GM12878 (cell line): ENCODE results near the gene KCNQ1. TPM values are rescaled to one million over a fixed set of nuclear protein-coding genes. Genes with fewer than 3 reads are reported as not detected.

ENCODE experiments used
- ATAC-seq: fragments of 200-7000 bp; cut with Tn5 transposase; 3 replicates; pipeline ENCODE4 v1.9.1; 2020; ENCODE audit warnings: mild to moderate bottlenecking, moderate library complexity
- BruUV-seq: library from RNA; stranded (reverse); fragments of 400-500 nt; replicated peaks from 2 replicates; lab custom pipeline; 2021; lab: Mats Ljungman, UMichigan
- CTCF ChIA-PET: fragments of 300-600 bp; sonication (Branson Sonifier 250); formaldehyde crosslinking; extraction: SDS; loops from one replicate; lab custom pipeline; 2021; ENCODE audit warnings: inconsistent platforms; lab: Yijun Ruan, JAX
- POLR2A ChIA-PET: fragments of 350-600 bp; formaldehyde crosslinking; extraction: SDS; loops from one replicate; lab custom pipeline; 2021; ENCODE audit warnings: inconsistent platforms; lab: Charles Lee
- RAD21 ChIA-PET: fragments of 300-600 bp; sonication (Branson Sonifier 250); formaldehyde crosslinking; loops from one replicate; lab custom pipeline; 2023; ENCODE audit warnings: antibody characterized with exemption; ENCODE audit not compliant: unreplicated experiment; lab: Charles Lee
- SMC1A ChIA-PET: fragments of 300-600 bp; sonication (Branson Sonifier 250); formaldehyde crosslinking; loops from one replicate; lab custom pipeline; 2023; ENCODE audit not compliant: unreplicated experiment, uncharacterized antibody; lab: Charles Lee
- DNase-seq: peaks from one replicate; pipeline ENCODE4 v3.0.0-alpha.2; 2011; ENCODE audit warnings: low read depth, low spot score
- FAIRE-seq: peaks from 3 replicates; lab custom pipeline; 2011; peaks lifted over from hg19 to GRCh38; lab: Jason Lieb, UNC
- H2AFZ ChIP-seq: 2 replicates; pipeline ENCODE4 v1.6.0; 2011; ENCODE audit warnings: low read depth, low read length, control low read depth; ENCODE audit not compliant: control insufficient read depth
- H3K27ac ChIP-seq: 2 replicates; pipeline ENCODE4 v1.5.1; 2011; ENCODE audit warnings: control low read depth; ENCODE audit not compliant: control insufficient read depth, insufficient read depth
- H3K27me3 ChIP-seq, 2 experiments: replicated peaks in 1 of 2; 2 replicates each; pipeline versions ENCODE4 v1.6.0 to v1.6.1; 2011; ENCODE audit warnings: low read length in 1 of 2; ENCODE audit not compliant: control insufficient read depth in 2 of 2, insufficient read depth in 2 of 2
- H3K36me3 ChIP-seq, 2 experiments: 2 replicates each; pipeline ENCODE4 v1.5.1; 2011; ENCODE audit warnings: low read length in 1 of 2; ENCODE audit not compliant: control insufficient read depth in 2 of 2, insufficient read depth in 2 of 2
- H3K4me1 ChIP-seq: 2 replicates; pipeline ENCODE4 v1.6.1; 2011; ENCODE audit warnings: mild to moderate bottlenecking, low read length, moderate library complexity, mixed read lengths; ENCODE audit not compliant: control insufficient read depth, insufficient read depth
- H3K4me2 ChIP-seq: 2 replicates; pipeline ENCODE4 v1.6.0; 2011; ENCODE audit warnings: control low read depth; ENCODE audit not compliant: control insufficient read depth, insufficient read depth
- H3K4me3 ChIP-seq: fragments of 200-600 bp; sonication (generic); 2 replicates; pipeline ENCODE4 v1.5.1; 2016
- H3K79me2 ChIP-seq: 2 replicates; pipeline ENCODE4 v1.6.0; 2011; ENCODE audit warnings: low read length; ENCODE audit not compliant: control insufficient read depth, insufficient read depth
- H3K9ac ChIP-seq: 2 replicates; pipeline ENCODE4 v1.8.0; 2011; ENCODE audit warnings: low read length, control low read depth, mixed read lengths; ENCODE audit not compliant: control insufficient read depth, insufficient read depth
- H3K9me3 ChIP-seq: replicated peaks from 3 replicates; pipeline ENCODE4 v1.5.1; 2011; ENCODE audit warnings: mild to moderate bottlenecking, low read length; ENCODE audit not compliant: control insufficient read depth, insufficient read depth
- H4K20me1 ChIP-seq: 2 replicates; pipeline ENCODE4 v1.6.0; 2011; ENCODE audit not compliant: control insufficient read depth, insufficient read depth
- ATF2 ChIP-seq: IDR thresholded peaks from 2 replicates; pipeline ENCODE4 v1.6.1; 2012; ENCODE audit warnings: low read length, inconsistent platforms
- BHLHE40 ChIP-seq, 2 experiments: fragments of 450-650 bp in 1 of 2; IDR thresholded peaks; 2 replicates each; pipeline ENCODE4 v1.6.1; 2011 to 2017; ENCODE audit warnings: low read depth in 2 of 2, borderline replicate concordance in 1 of 2, improper control_type of control experiment in 1 of 2, low read length in 1 of 2, mild to moderate bottlenecking in 1 of 2
- CBX5 ChIP-seq: sonication (generic); IDR thresholded peaks from 2 replicates; pipeline ENCODE4 v1.6.1; 2016; ENCODE audit warnings: low read depth, moderate library complexity, mild to moderate bottlenecking, inconsistent platforms
- MYB ChIP-seq: fragments of 150-350 bp; IDR thresholded peaks from 2 replicates; pipeline ENCODE4 v1.6.1; 2014; ENCODE audit warnings: mild to moderate bottlenecking, low read depth, low read length, borderline replicate concordance
- NFIC ChIP-seq: IDR thresholded peaks from 2 replicates; pipeline ENCODE4 v1.6.1; 2012; ENCODE audit warnings: low read depth, mild to moderate bottlenecking, inconsistent platforms, low read length, moderate library complexity
- NFYB ChIP-seq: IDR thresholded peaks from 2 replicates; pipeline ENCODE4 v1.6.1; 2011; ENCODE audit warnings: low read depth, mild to moderate bottlenecking, low read length, improper control_type of control experiment, moderate library complexity; ENCODE audit not compliant: insufficient read depth
- YBX1 ChIP-seq: fragments of 450-650 bp; IDR thresholded peaks from 2 replicates; pipeline ENCODE4 v1.6.1; 2016; ENCODE audit warnings: antibody characterized with exemption
- WGBS: methylation state at CpG from one replicate; pipeline ENCODE4 v1.1.6; 2016; ENCODE audit warnings: low lambda C conversion rate; ENCODE audit not compliant: insufficient replicate concordance, insufficient coverage; ENCODE audit errors: missing lambda C conversion rate; 5-methylcytosine and 5-hydroxymethylcytosine counted together
- in situ Hi-C: fragments of 300-500 bp; cut with MboI; formaldehyde crosslinking; loops from 9 replicates; pipeline ENCODE4 v1.14.3; 2018; ENCODE audit warnings: mixed read lengths
- intact Hi-C: fragments of 100-400 bp; cut with micrococcal nuclease; formaldehyde crosslinking; loops from one replicate; pipeline ENCODE4 v1.14.2; 2022; ENCODE audit not compliant: unreplicated experiment
- polyA plus RNA-seq, 11 experiments: library from polyadenylated mRNA; depleted of rRNA in 4 of 11; unstranded in 6 of 11; stranded (reverse) in 5 of 11; fragments of >200 nt; fragmentation: Nextera tagmentation in 4 of 11; fragmentation: Illumina TruSeq in 1 of 11; extraction: Ambion mirVana in 4 of 11; extraction: Trizol in 1 of 11; gene quantifications; 1 replicate in 1 of 11; 2 replicates in 10 of 11; pipeline versions ENCODE4 v1.2.1 to v1.2.3, GENCODE V29; 2011 to 2016; ENCODE audit warnings: inconsistent platforms in 2 of 11, missing spikeins in 2 of 11, low read depth in 1 of 11
- total RNA-seq, 4 experiments: library from RNA; depleted of rRNA in 3 of 4; stranded (reverse); fragments of >200 nt in 3 of 4; fragmentation: Illumina TruSeq in 1 of 4; extraction: Trizol in 1 of 4; gene quantifications; 2 replicates each; pipeline versions ENCODE4 v1.2.1 to v1.2.3, GENCODE V29; 2013 to 2021

The KCNQ1 gene
- total and polyA plus RNA-seq, 10 of the 15 experiments (the other 5 are each of a cell fraction or from before 2014, with no cell fraction given), result 0.03 to 0.15 (median 0.12) TPM; not detected in 7

- ChIA-PET RAD21 (no interaction called here), CTCF (interaction anchor here (1.4 kb wide), 1 partner anchor 10 kb away, joined by 5 read pairs; no protein-coding TSS in a partner anchor)
- WGBS, result 58% methylated on average over 27 of the region's 27 CpGs
These were observed 96.3 kb downstream of the KCNQ1 start for GRCh38 chr11:2540992-2541680.

DNA sequence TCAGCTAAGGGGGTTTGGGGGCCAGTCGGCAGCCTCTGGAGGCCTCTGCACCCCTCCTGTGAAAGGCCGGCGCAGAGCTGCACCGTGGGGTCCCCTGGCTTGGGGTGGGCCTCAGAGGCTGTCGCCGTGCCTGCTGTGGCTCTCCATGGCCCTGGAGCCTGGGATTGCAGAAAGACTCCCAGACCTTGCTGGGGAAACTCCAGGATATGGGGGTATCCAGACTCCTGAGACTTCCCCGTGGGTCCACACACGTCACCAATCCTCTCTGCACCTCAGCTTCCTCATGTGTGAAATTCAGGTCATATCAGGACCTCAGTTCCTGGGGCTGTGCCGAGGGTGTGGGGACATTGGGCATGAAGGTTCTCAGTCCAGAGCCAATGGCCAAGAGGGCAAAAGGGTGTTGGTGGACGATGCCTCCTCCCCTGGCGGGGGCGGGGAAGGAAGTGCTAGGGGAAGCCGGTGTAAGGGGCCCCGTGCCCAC is 97.1 kb downstream of the KCNQ1 start:
- H3K27me3 ChIP-seq, result no peaks in the 10 kb centered on the region
- no peak overlapping the region for H3K9ac ChIP-seq
- no peak overlapping the region for H3K27ac ChIP-seq
- in situ Hi-C loops, result no loop called here
- no TSS peak for BruUV-seq
- H3K4me3 ChIP-seq, result no peak overlapping the region
- no peak for DNase-seq
- SMC1A ChIA-PET, result no interaction called here
- no peak for FAIRE-seq
- intact Hi-C loops, result no loop called here
- RAD21 ChIA-PET, result no interaction called here
- H3K9me3 ChIP-seq, result no peaks in the 10 kb centered on the region
- TF ChIP-seq YBX1 (no peak), ATF2 (no peak), CBX5 (no peak), NFIC (no peak), NFYB (no peak)
- no peaks in the 10 kb centered on the region for H3K79me2 ChIP-seq
- no peak overlapping the region for H3K4me2 ChIP-seq
- H4K20me1 ChIP-seq, result no peaks in the 10 kb centered on the region
- H3K36me3 ChIP-seq, result no peaks in the 10 kb centered on the region
- WGBS, result 41% methylated on average over 14 of the region's 14 CpGs
- POLR2A ChIA-PET, result no interaction called here
- H2AFZ ChIP-seq, result no peak overlapping the region
- CTCF ChIA-PET, result no interaction called here
- no peak for ATAC-seq
- no peaks in the 10 kb centered on the region for H3K4me1 ChIP-seq

More at GRCh38 chr11:2540992-2541680, 96.3 kb downstream of the KCNQ1 start:
- ChIA-PET SMC1A (no interaction called here), POLR2A (no interaction called here)
- in situ Hi-C loops (no loop called here), intact Hi-C loops (no loop called here)
- no peak overlapping the region for H3K4me3 ChIP-seq
- H2AFZ ChIP-seq, result no peak overlapping the region
- no peaks in the 10 kb centered on the region for H4K20me1 ChIP-seq
- H3K9ac ChIP-seq, result no peak overlapping the region
- ATAC-seq (no peak), DNase-seq (no peak), FAIRE-seq (no peak)
- TF ChIP-seq MYB (no peak), BHLHE40 (IDR thresholded peaks at IDR 0.05; ENCODE audit: borderline replicate concordance in 1 of 2, low read depth in 2 of 2, low read length in 1 of 2) (peak in 1 of 2 experiments; percentile 21; a peak in 1 of 4 replicates)
- no peaks in the 10 kb centered on the region for H3K79me2 ChIP-seq
- H3K4me1 ChIP-seq, result no peaks in the 10 kb centered on the region
- H3K36me3 ChIP-seq, result no peaks in the 10 kb centered on the region
- H3K27me3 ChIP-seq, result no peaks in the 10 kb centered on the region
- BruUV-seq, result no TSS peak
- H3K9me3 ChIP-seq, result no peaks in the 10 kb centered on the region
- H3K27ac ChIP-seq, result no peak overlapping the region
- no peak overlapping the region for H3K4me2 ChIP-seq
